ENCODE measurements around the gene CA12. TPM values are rescaled to one million over a fixed set of nuclear protein-coding genes. Genes with fewer than 3 reads are reported as not detected.

Gene CA12
- total and polyA plus RNA-seq, 2 of the 8 experiments (the other 6 are each of a cell fraction or from before 2014, with no cell fraction given), result 4.7 to 4.9 TPM

- TF ChIP-seq ATF3 (IDR thresholded peaks at IDR 0.05; ENCODE audit: insufficient read depth, low read depth, low read length) (no peak), CBX8 (IDR thresholded peaks at IDR 0.05; ENCODE audit: borderline replicate concordance, low read depth, low read length) (no peak), CEBPB (IDR thresholded peaks at IDR 0.05; ENCODE audit: low read depth, low read length) (no peak), E2F6 (IDR thresholded peaks at IDR 0.05) (no peak), BCL11A (IDR thresholded peaks at IDR 0.05; ENCODE audit: low read depth in 2 of 2, low read length in 2 of 2) (no peak), CBX5 (IDR thresholded peaks at IDR 0.05; ENCODE audit: low read depth, low read length) (no peak)
- H3K36me3 ChIP-seq (ENCODE audit: control insufficient read depth in 2 of 4, insufficient read depth in 4 of 4, low read length in 3 of 4), result no peaks in the 10 kb centered on the region
- no peaks in the 10 kb centered on the region for H3K9me3 ChIP-seq (ENCODE audit: insufficient read depth in 2 of 2, low read depth in 1 of 2, low read length in 1 of 2)
- no peak overlapping the region for H3K23ac ChIP-seq (ENCODE audit: insufficient read length)
- no peak overlapping the region for H3K56ac ChIP-seq (replicated peaks; ENCODE audit: insufficient read length, low read depth, low read length)
- H2BK20ac ChIP-seq (ENCODE audit: low read length), result no peak overlapping the region
- no peak overlapping the region for H4K8ac ChIP-seq (ENCODE audit: extremely low read depth, insufficient read depth, low read length)
- H3K27ac ChIP-seq (ENCODE audit: low read depth, low read length), result no peak overlapping the region
- H4K5ac ChIP-seq (ENCODE audit: insufficient read length, low read depth, low read length), result no peak overlapping the region
- no peak overlapping the region for H3K9ac ChIP-seq (replicated peaks in 1 of 4; ENCODE audit: extremely low read depth in 1 of 4, low read depth in 3 of 4, low read length in 3 of 4)
- H3K23me2 ChIP-seq (ENCODE audit: low read depth, low read length), result no peaks in the 10 kb centered on the region
- no peak overlapping the region for H2AK5ac ChIP-seq (ENCODE audit: low read depth, low read length)
- no peak overlapping the region for H2AFZ ChIP-seq (ENCODE audit: low read length)
- H3K27me3 ChIP-seq (replicated peaks in 1 of 4; ENCODE audit: control insufficient read depth in 3 of 4, extremely low read depth in 1 of 4, insufficient read depth in 3 of 4, low read length in 3 of 4), result no peaks in the 10 kb centered on the region
- 89% methylated on average over 4 of the region's 4 CpGs; no CpG with 5 or more reads in 1 of the 2 experiments for WGBS, 2 experiments (ENCODE audit: extremely low coverage in 1 of 2, insufficient coverage in 1 of 2, insufficient read length in 1 of 2, insufficient replicate concordance in 2 of 2, low coverage in 1 of 2, low lambda C conversion rate in 2 of 2, missing lambda C conversion rate in 1 of 2)
- no peak overlapping the region for H2BK12ac ChIP-seq (ENCODE audit: low read depth, low read length)
- H2BK5ac ChIP-seq (ENCODE audit: low read depth, low read length), result no peak overlapping the region
- no peak overlapping the region for H3K4me2 ChIP-seq (ENCODE audit: insufficient read depth in 1 of 2, low read depth in 2 of 2, low read length in 2 of 2)
- H3K79me1 ChIP-seq (ENCODE audit: low read depth, low read length), result no peaks in the 10 kb centered on the region
- no peak overlapping the region for H3K14ac ChIP-seq (ENCODE audit: insufficient read length)
- H4K20me1 ChIP-seq (replicated peaks in 1 of 2; ENCODE audit: control insufficient read depth in 1 of 2, insufficient read depth in 2 of 2, low read length in 2 of 2), result no peaks in the 10 kb centered on the region
- FAIRE-seq, result no peak
- H2BK120ac ChIP-seq (replicated peaks; ENCODE audit: low read depth, low read length), result no peak overlapping the region
- H4K91ac ChIP-seq (replicated peaks; ENCODE audit: insufficient read length, low read length), result no peak overlapping the region
- CTCF ChIA-PET (ENCODE audit: partially characterized antibody), result interaction anchor here (1.1 to 1.4 kb wide), 2 partner anchors 28 to 51 kb away, joined by 3 to 4 read pairs; no protein-coding TSS in a partner anchor
- H2BK15ac ChIP-seq (ENCODE audit: low read length), result no peak overlapping the region
- H3K4ac ChIP-seq (replicated peaks; ENCODE audit: insufficient read length, low read depth, low read length), result no peak overlapping the region
- DNase-seq (ENCODE audit: low read depth in 1 of 2, low spot score in 2 of 2), result no peak
- H3K18ac ChIP-seq (ENCODE audit: extremely low read depth, low read length), result no peak overlapping the region
- H3K4me3 ChIP-seq (ENCODE audit: extremely low read depth in 1 of 4, insufficient read depth in 2 of 4, low read depth in 3 of 4, low read length in 4 of 4), result no peak overlapping the region
- peaks cover 0 to 14% (median 7%) of the 10 kb centered on the region in 4 experiments for H3K4me1 ChIP-seq (replicated peaks in 1 of 4; ENCODE audit: control insufficient read depth in 3 of 4, insufficient read depth in 4 of 4, low read length in 3 of 4)
- POLR2A ChIA-PET (ENCODE audit: partially characterized antibody), result no interaction called here
- no peaks in the 10 kb centered on the region for H3K79me2 ChIP-seq (ENCODE audit: control insufficient read depth in 1 of 2, insufficient read depth in 2 of 2, low read length in 2 of 2)
Measured at GRCh38 chr15:63318344-63318743, 63.3 kb downstream of the CA12 start.
